ENCODE data around the gene ANKRD24.
"Not testable (repeated sequence)": the region's sequence is repeated elsewhere in the genome, so short reads cannot be mapped to it uniquely, and the experiment has no call there.

The ANKRD24 gene

DNA sequence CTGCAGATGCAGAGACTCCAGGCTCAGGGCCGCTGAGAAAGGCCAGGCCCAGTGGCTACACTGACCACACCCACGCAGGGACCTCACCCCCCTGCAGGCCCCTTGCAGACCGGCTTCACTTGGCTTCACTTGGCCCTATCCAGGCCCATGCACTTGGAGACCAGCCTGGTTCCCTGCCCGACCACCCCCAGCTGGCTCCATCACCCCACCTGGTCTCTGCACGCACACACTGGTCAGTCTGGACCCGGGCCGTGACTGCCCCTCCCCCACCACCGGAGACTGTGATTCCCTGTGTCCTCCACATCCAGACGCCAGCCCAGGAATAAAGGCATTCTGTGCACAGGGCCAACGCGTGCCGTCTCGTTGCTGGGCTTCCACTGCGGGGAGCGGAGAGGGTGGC, 42.0 kb downstream of the ANKRD24 start:
- DNase-seq, result no peak
- TF ChIP-seq GATA1 (IDR thresholded peaks at IDR 0.05; ENCODE audit: low read depth, low read length), result no peak
- no peak for TF ChIP-seq POLR2A (IDR thresholded peaks at IDR 0.05; ENCODE audit: low read length)

- TF ChIP-seq GATA1 (IDR thresholded peaks at IDR 0.05; ENCODE audit: low read depth, low read length) (no peak), POLR2A (IDR thresholded peaks at IDR 0.05; ENCODE audit: low read length) (no peak)
- no peak for DNase-seq
Measured at GRCh38 chr19:4225885-4226284, 43.4 kb downstream of the ANKRD24 start.

GRCh38 chr19:4227771-4228170, 45.3 kb downstream of the ANKRD24 start:
- DNase-seq, result no peak
- TF ChIP-seq GATA1 (IDR thresholded peaks at IDR 0.05; ENCODE audit: low read depth, low read length), result no peak
- TF ChIP-seq POLR2A (IDR thresholded peaks at IDR 0.05; ENCODE audit: low read length), result no peak

DNA sequence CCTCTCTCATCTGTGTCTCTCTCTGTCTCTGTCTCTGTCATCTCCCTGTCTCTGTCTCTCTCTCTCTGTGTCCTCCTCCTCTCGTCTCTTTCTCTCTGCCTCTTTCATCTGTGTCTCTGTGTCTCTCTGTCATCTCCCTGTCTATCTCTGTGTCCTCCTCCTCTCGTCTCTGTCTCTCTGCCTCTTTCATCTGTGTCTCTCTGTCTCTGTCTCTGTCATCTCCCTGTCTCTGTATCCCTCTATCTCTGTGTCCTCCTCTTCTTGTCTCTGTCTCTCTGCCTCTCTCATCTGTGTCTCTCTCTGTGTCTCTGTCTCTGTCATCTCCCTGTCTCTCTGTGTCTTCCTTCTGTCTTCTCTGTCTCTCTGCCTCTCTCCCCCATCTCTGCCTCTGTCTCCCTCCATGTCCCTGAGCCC, 46.3 kb downstream of the ANKRD24 start:
- TF ChIP-seq GATA1 (IDR thresholded peaks at IDR 0.05; ENCODE audit: low read depth, low read length), result no peak
- no peak for TF ChIP-seq POLR2A (IDR thresholded peaks at IDR 0.05; ENCODE audit: low read length)
- DNase-seq, result no peak

GRCh38 chr19:4229179-4229931, 46.9 kb downstream of the ANKRD24 start, which contains the start of gene EBI3:
Gene EBI3, plus strand, starts transcription at chr19:4229523. Its CDS starts 28 bp downstream, at chr19:4229551.
- DNase-seq, result no peak

GRCh38 chr19:4230237-4230636, 47.7 kb downstream of the ANKRD24 start:
- DNase-seq, result not testable (repeated sequence)

More at GRCh38 chr19:4229179-4229931, 46.9 kb downstream of the ANKRD24 start, which contains the start of gene EBI3:
- no peak for TF ChIP-seq GATA1 (IDR thresholded peaks at IDR 0.05; ENCODE audit: low read depth, low read length)
- no peak for TF ChIP-seq POLR2A (IDR thresholded peaks at IDR 0.05; ENCODE audit: low read length)

- DNase-seq, result not testable (repeated sequence)
Measured at GRCh38 chr19:4231521-4231920, 49.0 kb downstream of the ANKRD24 start.

DNA sequence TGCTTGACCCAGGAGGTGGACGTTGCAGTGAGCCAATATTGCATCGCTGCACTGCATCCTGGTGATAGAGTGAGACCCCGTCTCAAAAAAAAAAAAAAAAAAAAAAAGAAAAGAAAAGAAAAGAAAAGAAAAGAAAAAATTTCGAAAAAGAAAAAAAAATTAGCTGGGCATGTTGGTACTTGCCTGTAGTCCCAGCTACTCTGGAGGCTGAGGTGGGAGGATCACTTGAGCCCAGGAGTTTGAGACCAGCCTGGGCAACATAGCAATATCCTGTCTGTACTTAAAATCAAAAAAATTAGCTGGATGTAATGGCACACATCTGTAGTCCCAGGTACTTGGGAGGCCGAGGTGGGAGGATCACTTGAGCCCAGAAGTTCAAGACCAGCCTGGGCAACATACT, 49.6 kb downstream of the ANKRD24 start:
- DNase-seq, result not testable (repeated sequence)

DNA sequence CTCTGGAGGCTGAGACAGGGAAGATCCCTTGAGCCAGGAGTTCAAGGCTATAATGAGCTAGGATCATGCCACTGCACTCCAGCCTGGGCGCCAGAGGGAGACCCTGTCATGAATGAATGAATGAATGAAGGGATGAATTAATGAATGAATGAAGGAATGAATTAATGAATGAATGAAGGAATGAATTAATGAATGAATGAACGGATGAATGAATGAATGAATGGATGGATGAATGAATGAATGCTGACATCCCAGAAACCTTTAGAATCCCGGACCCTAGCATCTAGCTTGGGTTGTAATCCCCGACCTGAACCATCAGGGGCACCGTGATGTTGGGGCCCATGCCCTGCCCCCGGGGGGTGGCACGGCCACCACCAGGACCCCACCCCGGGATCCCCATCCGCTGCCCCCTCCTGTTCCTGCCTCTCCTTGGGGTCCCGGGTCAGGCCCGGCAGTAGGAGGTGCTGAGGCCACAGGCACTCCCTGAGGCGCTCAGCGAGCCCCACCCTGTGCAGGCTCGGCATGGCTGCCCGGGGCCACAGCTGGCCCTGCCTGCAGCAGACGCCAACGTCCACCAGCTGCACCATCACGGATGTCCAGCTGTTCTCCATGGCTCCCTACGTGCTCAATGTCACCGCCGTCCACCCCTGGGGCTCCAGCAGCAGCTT, 50.3 kb downstream of the ANKRD24 start:
- no peak for DNase-seq
- TF ChIP-seq POLR2A (IDR thresholded peaks at IDR 0.05; ENCODE audit: low read length) (no peak), GATA1 (IDR thresholded peaks at IDR 0.05; ENCODE audit: low read depth, low read length) (no peak)

DNA sequence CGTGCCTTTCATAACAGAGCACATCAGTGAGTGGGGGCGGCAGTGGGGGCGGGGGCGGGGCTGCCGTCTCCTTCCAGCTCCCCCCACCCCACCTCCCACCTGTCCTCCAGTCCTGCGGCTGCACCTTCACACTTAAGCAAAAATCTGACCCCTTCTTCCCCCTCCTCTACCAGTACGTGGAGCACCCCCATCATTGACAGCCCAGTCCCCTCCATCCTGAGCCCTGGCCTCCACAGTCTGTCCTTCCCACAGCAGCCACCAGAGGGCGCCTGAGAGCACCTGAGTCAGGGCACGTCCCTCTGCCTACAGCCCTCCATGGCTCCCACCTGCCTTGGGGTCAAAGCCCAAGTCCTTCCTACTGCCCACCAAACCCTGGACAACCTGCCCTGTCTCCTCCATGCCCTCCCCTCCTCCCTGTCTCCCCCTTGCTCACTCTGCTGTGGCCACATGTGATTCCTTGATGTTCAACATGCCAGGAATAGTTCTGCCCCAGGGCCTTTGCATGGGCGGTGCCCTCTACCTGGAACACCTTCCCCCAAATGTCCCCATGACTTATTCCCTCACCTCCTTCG, 50.9 kb downstream of the ANKRD24 start:
- DNase-seq, result peak in 1 of 2 experiments; percentile 76
- no peak for TF ChIP-seq GATA1 (IDR thresholded peaks at IDR 0.05; ENCODE audit: low read depth, low read length)

DNA sequence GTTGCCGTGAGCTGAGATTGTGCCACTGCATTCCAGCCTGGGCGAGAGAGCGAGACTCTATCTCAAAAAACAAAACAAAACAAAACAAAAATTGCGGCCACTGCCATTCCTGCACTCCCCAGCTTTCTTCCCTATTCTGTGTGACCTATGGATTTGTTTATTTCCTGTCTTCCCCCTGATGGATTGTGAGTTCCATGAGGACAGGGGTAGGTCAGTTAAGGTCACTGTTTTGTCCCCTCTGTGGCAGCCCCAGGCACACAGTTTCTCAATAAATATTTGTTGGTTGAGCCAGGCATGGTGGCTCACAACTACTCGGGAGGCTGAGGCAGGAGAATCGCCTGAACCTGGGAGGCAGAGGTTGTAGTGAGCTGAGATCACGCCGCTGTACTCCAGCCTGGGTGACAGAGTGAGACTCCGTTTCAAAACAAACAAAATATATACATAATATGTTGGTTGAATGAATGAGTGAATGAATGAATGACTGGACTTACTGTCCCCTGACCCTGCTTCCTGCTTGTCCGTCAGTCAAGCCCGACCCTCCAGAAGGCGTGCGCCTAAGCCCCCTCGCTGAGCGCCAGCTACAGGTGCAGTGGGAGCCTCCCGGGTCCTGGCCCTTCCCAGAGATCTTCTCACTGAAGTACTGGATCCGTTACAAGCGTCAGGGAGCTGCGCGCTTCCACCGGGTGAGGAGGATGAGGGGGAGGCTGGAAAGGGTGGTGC, 51.8 kb downstream of the ANKRD24 start:
- TF ChIP-seq POLR2A (IDR thresholded peaks at IDR 0.05; ENCODE audit: low read length) (no peak), GATA1 (IDR thresholded peaks at IDR 0.05; ENCODE audit: low read depth, low read length) (no peak)
- DNase-seq, result no peak

- TF ChIP-seq POLR2A (IDR thresholded peaks at IDR 0.05; ENCODE audit: low read length) (no peak), GATA1 (IDR thresholded peaks at IDR 0.05; ENCODE audit: low read depth, low read length) (no peak)
- no peak for DNase-seq
Measured at GRCh38 chr19:4234862-4235201, 52.3 kb downstream of the ANKRD24 start.

GRCh38 chr19:4237510-4237909, 55.0 kb downstream of the ANKRD24 start:
- DNase-seq, result not testable (repeated sequence)

DNA sequence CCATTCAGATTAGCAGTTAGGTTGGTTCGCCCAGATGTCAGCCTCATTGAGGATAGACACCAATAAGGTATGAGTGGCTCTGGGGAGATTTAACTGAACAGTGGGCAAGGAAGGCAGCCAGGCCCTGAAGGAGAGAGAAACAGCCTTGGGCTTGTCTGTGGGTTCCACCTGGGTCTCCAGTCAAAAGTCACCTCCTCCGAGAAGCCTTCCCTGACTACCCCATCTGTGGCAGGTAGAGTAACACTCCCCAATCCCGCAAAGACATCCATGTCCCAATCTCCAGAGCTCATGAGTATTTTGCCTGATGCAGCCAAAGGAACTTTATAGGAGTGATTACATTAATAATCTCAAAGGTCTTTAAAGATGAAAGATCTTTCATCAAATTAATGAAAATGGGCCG, 56.3 kb downstream of the ANKRD24 start:
- DNase-seq, result no peak

More for the DNA sequence above, 56.3 kb downstream of the ANKRD24 start:
- no peak for TF ChIP-seq POLR2A (IDR thresholded peaks at IDR 0.05; ENCODE audit: low read length)
- no peak for TF ChIP-seq GATA1 (IDR thresholded peaks at IDR 0.05; ENCODE audit: low read depth, low read length)

Data from erythroblast (primary cell).